Left renal cortex interstitium (tissue), 4 donors: Measurements from ENCODE around the gene BRF1. TPM values are rescaled to one million over a fixed set of nuclear protein-coding genes. Genes with fewer than 3 reads are reported as not detected.

Source experiments
- DNase-seq, 4 donors: peaks; one replicate each; pipeline ENCODE4 v3.0.0-alpha.2; 2013; ENCODE audit warnings: low read depth in 4 of 4, low spot score in 2 of 4, missing footprints in 1 of 4
- polyA plus RNA-seq, 4 donors: library from polyadenylated mRNA; unstranded; fragments of 120-200 nt; gene quantifications; one replicate each; pipeline ENCODE4 v1.2.1, GENCODE V29; 2013; ENCODE audit not compliant: insufficient read length in 4 of 4

The BRF1 gene
- polyA plus RNA-seq, 4 donors: 27.5 to 39.5 (median 37.7) TPM

DNA sequence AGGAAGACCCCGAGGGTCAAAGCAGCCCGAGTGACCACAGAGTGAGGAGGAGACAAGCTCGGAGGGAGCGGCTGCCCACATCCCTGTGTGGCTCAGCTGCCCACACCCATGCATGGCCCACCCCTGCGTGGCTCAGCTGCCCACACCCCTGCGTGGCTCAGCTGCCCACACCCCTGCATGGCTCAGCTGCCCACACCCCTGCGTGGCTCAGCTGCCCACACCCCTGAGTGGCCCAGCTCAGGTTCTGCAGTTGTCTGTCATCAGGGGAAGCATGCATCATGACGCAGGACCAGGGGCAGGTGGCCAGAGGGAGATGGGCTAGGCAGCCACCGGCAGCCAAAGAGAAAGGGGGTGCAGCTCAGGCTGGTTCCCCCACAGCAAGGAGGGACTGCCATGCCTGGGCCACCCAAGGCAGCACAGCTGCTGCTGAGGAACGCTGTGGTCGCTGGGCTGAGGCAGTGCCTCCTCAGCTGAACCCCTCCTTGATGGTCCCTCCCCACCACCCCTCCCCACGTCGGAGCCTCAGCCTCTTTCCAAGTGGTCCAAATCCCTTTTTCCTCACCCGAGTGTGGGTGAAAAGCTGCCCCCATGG lies 86.4 kb downstream of the BRF1 start:
- no peak for DNase-seq

DNA sequence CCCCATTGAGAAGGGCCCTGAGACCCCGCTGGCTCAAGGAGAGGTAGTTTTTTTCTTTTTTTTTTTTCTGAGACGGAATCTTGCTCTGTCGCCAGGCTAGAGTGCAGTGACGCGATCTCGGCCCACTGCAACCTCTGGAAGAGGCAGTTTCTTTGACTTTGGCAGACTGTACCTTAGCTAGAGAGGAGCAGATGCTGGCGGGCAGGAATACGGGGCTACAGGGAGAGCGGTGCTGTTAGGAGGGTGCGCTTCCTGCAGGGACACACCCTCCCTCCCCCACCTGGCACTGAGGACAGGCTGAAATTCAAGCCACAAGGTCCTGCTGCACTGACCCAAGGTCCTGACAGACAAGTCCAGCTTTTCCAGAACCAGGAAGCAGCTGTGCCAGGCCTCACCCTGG lies 87.4 kb downstream of the BRF1 start:
- no peak for DNase-seq

DNA sequence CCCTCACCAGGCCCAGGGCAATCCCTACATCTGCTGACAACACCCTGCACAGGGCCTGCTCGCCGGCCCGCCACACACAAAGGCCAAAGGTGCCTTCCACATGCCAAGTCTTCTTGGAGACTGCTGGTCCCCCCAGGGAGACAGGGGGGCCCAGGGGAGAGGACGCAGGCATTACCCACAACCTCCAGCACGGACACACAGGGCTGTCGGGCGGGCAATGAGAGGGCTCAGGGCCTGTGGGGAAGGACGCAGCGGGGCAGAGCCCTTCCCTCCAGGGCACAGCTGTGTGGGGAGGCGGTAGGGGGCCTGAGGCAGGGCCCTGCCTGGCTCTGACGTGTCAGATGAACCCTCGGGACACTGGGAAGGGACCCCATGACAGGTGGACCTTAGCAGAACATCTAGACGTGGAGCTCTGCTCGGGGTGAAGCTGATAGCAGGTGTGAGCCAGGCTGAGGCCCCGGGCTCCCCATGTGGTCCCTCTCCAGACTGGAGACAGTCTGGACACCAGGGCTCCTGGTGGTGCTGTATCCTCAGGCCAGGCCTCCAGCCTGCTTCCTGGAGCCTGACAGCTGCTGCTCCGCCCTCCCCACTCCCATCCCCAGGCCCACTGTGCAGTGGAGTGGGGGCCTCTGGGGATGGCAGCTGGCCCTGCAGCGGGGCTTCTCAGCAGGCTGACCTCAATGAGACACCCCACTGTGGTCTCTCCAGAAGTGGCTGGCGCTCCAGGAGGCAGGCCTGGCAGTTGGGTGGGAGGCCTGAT lies 88.1 kb downstream of the BRF1 start:
- DNase-seq: no peak

DNA sequence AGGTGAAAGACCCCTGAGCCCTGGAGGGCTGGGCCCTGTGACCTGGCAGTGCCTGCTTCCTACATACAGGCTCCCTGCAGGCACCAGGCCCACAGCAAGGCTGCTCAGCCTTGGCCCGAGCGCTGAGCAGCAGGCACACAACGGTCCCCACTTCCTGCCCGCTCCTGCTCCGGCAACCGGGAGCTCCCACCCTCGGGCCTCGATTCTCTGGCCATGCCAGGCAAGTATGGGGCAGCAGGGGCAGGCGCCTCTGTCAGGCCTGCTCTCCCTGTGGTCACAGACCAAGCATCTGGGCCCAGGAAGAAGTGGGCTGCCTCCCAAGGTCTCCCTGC lies 89.1 kb downstream of the BRF1 start:
- no peak for DNase-seq

DNA sequence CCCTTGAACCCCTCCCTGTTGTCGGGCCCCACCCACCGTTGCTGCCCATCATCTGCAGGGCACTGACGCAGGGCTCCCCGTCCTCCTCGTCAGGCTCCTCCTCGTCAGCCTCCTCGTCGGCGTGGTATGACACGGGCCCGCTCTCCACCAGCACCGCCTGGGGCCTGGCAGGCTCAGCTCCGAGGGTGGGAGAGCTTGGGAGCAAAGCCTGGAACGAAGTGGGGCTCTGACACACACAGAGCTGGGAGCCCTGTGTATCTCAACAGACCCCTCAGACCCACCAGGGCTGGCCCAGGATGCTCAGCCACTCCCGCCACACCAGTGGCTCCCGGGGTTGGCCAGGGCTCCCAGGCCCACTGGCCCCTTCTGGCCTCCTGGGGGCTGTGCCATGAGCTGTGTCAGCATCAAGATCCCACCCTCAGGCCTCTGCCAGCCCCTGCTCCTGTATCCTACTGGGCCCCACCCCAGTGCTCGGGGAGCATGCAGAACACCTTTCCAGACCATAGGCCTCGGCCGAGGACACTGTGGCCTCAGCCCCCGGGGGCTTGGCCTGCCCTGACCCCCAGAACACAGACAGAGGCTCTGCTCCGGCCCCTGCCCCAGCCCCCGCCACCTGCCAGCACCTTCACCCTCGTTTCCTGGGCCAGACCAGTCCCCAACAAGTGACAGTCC lies 89.6 kb downstream of the BRF1 start:
- DNase-seq: no peak

DNA sequence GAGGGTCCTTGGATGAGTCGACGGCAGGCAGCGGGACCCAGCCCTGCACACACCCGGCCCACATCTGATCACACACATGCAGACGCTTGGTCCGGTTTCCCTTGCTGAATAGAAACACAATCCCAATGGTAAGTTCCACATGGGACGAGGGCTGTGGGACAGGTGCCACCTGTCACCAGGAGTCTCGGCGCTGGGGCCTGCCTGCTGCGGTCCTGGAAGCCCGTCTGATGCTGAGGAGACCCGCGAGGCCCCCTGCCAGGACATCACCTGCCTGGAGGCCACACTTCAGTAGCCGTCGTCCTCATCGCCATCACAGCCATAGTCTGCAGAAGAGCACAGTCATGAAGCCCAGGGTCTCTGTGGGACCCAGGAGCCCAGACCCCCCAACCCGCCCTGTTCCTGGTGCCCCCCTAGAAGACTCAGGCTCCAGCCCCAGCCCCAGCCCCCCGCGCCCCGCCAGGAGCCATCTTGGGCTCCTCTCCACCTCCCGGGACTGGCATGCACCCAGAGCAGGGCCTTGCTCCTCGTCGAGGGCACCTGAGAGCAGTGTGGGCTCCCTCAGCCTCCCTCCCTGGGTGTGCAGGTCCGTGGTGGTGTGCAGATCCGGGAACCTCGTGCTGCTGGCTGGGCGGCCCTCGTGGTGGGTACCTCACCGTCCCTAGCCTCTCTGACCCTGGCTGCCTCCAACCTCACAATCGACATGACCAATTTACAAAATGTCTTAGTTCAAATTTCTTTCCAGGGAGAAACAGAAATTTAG lies 90.4 kb downstream of the BRF1 start:
- no peak for DNase-seq

DNA sequence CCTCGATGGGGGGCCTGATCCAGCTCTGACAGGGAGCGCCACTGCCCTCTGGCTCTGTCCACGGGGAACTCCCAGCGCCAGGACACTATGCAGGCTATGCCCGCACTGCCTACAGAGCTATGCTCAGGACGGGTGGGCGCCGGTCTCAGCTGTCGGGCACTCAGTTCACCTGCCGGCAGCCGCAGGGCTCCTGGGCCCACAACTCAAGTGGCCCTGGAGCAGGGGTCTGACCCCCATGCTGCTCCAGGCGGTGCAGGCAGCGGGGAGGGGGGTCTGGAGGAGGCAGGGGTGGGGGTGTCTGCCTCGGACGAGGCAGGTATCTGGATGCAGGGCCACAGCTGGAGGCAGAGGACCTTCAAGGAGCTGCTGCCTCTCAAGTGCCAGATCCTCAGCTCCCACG lies 91.2 kb downstream of the BRF1 start:
- no peak for DNase-seq

DNA sequence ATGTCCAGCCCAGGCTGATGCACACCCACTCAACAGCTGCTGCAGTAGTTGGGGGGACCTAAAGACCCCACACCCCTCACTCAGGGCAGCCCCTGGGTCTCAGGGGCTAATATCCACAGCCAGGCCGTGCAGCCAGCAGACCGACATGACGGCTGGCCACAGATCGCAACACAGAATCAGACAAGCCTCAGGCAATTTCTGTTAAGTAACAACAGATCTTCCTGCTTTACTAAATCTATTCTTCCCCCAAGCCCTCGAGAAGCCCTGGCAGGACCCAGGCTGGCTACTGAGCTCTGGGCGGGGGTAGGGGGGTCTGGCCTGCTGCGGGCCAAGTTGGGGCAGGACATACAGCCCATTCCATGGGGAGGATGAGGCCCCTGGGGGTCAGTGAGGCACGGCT lies 91.7 kb downstream of the BRF1 start:
- no peak for DNase-seq

DNA sequence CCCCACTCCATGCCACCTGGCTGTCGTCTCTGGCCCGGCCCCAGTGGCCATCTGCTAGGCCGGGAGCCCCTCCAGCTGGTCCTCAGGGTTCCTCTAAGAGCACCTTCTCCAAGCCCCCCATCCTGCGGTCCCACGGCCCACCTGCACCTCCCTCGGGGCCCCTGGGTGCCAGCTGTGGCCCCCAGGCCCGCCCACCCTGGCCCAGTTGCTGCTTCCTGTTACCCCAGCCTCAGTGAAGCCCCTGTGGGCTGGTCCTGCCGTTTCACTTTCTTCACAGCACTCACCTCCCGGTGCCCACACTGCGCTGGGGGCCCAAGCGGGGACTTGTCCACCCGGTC lies 92.1 kb downstream of the BRF1 start:
- DNase-seq: no peak

DNA sequence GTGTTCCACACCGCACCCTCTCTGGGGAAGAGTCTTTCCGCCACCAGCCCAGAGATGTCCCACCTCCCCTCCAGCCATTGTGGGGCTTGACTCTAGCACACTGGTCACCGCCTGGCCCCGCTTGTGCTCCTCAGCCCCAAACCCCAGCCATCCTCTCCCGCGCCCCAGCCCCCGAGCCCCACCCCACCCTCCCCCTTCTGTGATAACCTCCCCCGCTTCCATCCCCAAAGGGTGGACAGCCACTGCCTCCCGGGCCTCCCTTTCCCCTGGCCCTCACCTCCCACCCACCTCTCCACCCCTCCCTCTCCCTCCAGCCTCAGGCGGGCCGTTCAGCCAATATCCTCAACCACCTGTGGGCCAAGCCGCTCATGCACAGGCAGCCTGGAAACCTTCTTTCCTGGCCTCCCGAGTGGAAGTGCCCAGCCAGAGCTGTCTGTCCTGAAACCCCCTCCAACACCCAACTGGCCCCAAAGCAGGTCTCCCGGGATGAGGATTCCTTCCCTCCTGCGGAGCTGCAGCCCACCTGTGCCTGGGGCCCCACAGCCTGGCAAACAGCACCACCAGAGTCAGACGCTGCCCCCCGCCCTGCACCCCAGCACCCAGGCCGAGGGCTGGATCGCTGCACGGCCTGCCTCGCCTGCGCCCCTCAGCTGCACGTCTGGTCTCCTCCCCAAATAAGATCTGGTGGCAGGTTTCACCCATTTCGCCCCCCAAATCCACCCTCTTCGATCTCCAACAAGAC lies 92.6 kb downstream of the BRF1 start:
- DNase-seq: no peak

DNA sequence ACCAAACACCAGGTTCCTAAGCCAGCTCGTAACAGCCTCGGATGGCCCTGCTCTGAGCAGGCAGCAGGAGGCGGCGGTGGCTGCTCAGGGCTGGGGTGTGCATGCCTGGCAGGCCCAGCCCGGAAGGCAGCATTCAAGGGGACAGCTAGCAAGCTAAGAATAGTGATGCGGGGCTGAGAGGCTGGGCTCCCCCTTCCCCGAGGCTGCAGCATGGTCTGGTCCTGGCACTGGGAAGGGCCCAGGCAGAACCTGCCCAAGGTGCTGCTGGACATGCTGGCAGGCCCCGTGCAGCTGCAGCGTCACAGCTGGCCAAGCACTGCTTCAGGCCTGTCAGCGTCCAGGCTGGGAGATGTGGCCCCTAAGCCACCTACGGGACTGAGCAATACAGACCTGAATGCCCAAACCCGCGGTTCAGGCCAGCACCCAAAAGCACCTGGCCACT lies 93.3 kb downstream of the BRF1 start:
- DNase-seq: no peak

DNA sequence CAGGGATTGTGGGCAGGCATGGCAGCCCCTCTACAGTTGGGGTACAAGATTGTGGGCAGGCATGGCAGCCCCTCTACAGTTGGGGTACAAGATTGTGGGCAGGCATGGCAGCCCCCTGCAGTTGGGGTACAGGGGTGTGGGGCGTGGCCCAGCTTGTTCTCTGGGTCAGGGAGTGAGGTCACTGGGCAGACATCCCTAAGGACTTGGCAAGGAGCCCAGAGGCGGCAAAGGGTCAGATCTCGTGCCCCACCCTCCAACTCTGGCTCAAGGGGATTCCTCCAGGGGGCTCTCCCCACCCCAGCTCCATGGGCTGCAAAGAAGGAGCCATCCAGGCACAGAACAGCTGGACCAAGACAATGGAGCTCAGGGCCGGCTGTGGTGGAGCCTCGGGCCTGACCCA lies 93.9 kb downstream of the BRF1 start:
- DNase-seq: no peak

DNA sequence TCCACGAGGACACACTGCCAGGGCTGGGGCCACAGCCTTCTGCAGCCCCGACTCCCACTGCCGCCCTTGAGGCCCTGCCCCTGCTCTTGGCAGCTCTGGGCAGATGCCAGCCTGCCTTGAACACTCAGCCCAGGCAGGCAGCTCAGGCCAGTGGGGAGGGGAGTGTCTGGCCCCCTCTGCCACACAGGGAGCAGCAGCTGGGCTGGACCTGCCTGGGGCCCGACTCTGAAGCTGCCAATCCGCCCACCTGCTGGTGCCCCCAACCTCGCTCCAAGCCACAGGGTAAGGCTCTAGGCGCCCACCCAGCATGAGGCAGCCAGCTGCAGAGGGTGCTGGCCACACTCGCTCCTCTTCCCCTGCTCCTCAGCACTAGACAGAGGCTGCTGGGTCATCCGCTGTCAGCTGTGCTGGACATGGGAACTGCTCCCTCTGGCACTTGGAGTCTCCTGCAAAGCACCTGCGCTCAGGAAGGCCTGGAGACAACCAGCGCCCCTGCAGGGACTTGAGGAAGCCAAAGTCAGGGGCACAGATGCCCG lies 95.1 kb downstream of the BRF1 start:
- no peak for DNase-seq

DNA sequence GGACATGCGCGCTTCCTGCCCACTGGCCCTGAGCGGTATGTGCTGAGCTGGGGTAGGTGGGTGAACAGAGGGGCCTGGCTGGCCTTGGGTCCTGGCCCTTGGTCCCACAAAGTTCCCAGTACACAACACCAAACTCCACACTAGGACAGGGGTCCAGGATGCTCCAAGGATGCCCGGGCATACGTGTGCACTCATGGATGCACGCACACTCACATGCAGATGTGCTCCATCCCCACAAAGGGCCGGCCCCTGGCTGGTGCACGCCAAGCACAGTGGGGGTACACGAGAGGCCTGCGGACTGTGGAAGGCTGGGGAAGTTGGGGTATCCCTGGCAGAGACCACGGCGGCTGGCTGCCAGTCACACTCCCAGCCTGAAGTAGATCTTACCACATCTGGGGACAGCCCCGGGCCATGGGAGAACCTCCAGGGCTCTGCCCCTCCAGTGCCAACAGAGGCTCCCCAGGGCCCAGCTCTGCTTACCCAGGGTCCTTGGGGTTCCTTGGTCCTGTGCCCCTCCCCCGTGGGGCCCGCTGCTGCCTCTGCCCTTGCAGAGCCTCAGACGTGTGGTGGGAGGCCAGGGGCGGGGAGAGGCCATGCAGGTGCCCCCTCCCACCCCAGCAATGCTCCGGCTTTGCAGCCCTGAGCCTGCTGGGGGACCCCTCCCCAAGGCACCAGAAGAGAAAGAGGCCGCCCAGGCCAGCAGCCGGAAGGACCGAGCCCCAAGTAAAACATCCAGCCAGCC lies 95.7 kb downstream of the BRF1 start:
- no peak for DNase-seq

DNA sequence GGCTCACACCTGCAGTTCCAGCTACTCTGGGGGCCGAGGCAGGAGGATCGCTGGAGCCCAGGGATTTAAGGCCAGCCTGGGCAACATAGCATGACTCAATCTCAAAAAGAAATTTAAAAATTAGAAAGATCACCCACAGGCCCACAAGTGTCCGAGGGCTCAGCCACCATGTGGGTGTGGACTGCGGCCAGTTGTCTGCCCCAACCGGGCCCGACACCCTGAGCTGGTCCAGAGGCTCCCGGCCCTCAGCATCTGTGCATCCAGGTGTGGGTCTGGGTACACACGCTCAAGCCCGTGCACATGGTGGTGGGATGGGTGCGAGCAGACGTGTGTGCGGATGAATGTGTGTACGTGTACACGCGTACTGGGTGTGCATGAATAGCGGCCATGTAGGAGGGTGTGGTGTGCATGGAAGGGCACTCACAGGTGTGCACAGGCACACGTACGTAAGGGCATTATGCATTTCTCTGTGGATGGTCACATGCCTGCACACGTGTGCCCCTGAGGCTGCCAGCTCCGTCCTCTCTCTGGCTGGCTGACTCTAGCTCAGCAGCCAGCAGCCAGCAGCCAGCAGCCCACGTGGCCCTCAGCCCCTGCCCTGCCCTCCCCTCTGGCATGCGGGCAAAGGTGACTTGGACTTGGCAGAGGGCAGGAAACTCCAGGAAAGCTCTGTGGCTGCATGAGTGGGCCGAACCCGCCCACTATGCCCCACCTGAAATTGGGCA lies 96.4 kb downstream of the BRF1 start:
- no peak for DNase-seq

DNA sequence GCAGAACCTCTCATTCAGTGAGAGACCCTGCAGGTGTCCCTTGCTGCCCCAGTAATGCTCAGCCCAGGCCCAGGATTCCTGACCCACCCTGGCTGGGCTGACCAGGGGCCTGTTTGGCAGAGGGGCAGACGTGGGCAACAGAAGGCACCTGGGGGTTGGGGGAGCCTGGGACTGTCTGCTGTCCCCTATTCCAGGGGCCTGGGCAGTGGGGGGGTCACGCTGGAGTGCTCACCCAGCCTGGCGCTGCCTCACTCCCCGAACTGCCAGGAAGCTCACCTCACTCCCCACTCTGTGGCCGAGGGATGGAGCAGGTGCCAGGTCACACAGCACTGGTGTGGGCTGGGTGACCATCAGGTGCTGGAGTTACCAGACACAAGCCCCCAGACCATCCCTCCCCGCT lies 97.1 kb downstream of the BRF1 start:
- DNase-seq: no peak

DNA sequence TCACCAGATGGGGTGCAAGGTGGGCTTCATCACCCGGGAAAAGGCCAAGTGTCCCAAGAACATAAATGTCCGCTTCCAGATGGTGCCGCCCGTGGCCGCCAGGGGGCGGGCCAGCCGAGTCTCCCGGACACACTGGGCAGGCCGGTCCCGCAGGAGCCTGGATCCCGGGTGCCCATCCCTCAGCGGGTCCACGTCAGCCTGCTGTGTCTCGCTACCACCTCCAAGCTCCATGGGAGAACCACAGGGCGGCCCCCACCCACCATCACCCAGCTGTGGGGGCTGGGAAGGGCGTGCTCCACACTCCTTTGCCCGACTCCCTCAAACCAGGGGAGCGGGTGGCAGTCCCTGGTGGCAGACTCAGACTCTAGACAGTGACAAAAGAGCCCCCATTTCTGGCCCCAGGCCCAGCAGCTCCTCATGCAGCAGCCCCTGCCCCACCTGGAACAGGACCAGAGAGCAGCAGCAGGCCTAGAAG lies 97.7 kb downstream of the BRF1 start:
- DNase-seq: no peak

DNA sequence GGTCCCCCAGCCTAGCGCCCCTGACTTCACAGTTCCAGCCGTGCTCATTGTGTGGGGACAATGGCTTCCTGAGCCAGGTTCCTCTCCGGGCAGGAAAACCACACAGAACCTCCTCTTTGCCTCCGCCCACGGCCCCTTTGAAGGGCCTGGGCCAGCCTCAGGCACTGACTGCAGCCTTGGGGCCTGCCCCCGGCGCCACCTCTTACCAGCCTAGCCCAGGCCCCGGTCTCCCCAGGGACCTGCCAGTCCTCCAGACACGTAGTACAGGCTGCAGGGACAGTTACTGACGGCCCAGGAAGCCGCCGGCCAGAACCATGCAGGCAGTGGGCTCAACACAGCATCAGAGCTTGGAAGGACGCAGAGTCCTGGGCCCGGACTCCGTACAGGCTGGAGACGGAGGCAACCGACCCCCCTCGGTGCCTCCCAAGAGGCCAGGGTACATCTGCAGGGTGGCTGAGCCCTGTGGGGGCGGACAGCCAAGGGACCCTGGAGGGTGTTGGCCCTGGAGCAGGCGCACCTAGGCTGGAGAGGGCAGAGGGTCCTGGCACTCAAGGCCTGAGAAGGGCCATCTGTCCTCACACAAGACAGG lies 98.8 kb downstream of the BRF1 start:
- DNase-seq: no peak
